Lower lobe of right lung (tissue), 2 donors: Measurements from ENCODE around the gene ATG2A. TPM values are rescaled to one million over a fixed set of nuclear protein-coding genes. Genes with fewer than 3 reads are reported as not detected.
A peak's percentile ranks its signal among the peaks of the same experiment; 100 is the strongest.

Source experiments
- ATAC-seq, 2 donors: fragments of 200-7000 bp; cut with Tn5 transposase; one replicate each; pipeline ENCODE4 v1.9.1; 2020 to 2022; ENCODE audit warnings: mild to moderate bottlenecking in 2 of 2, moderate library complexity in 2 of 2
- DNase-seq: peaks from one replicate; pipeline ENCODE4 v3.0.0-alpha.2; 2020
- H3K27ac ChIP-seq: fragments of 200-600 bp; one replicate; pipeline ENCODE4 v1.8.0; 2022
- H3K27me3 ChIP-seq: fragments of 200-600 bp; one replicate; pipeline ENCODE4 v1.8.0; 2022; ENCODE audit warnings: low read depth
- H3K36me3 ChIP-seq: fragments of 200-600 bp; one replicate; pipeline ENCODE4 v1.8.0; 2022; ENCODE audit warnings: mild to moderate bottlenecking
- H3K4me1 ChIP-seq: fragments of 200-600 bp; one replicate; pipeline ENCODE4 v1.8.0; 2022
- H3K4me3 ChIP-seq: fragments of 200-600 bp; one replicate; pipeline ENCODE4 v1.8.0; 2022; ENCODE audit warnings: mild to moderate bottlenecking
- H3K9me3 ChIP-seq: fragments of 200-600 bp; one replicate; pipeline ENCODE4 v1.8.0; 2022
- CTCF ChIP-seq: fragments of 200-600 bp; IDR thresholded peaks from one replicate; pipeline ENCODE4 v1.8.0; 2022; ENCODE audit warnings: antibody characterized with exemption, mild to moderate bottlenecking
- intact Hi-C: fragments of 100-400 bp; cut with DNase I; formaldehyde crosslinking; loops from one replicate; pipeline ENCODE4 v1.11.0; 2022
- total RNA-seq: library from RNA; stranded (reverse); fragmentation: NEBNext Ultra II Directional; extraction: Animal tissue kit (Norgen Biotek cat#: 25700); gene quantifications from one replicate; pipeline ENCODE4 v1.2.1, GENCODE V29; 2021
- donor health status: DM: no; HTN: yes; CAD: no; lungs with severe emphysema.

The ATG2A gene
- total RNA-seq, 1 donor from 2014 or later = 21.7 TPM

DNA sequence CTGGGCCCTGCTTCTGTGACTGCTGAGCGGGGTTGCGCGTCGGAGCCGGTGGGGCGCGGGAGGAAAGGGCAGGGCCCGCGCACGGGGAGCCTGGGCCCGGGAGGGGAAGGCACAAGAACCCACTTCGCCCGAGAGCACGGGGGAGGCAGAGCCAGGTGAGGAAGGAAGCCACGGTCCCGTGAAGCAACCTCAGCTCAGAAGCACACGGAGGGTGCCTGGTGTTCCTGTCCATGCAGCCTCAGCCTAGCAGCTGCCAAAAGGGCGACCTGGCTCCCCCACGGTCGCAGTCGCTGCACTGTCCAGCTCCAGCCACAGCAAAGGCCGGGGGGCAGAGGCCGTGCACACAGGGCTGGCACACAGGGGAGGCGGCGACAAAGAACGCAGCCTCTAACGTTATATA is 63.3 kb downstream of the ATG2A start:
- Histone ChIP-seq H3K9me3 (no peaks in the 10 kb centered on the region), H3K27ac (peak overlapping the region; percentile 84), H3K27me3 (no peaks in the 10 kb centered on the region), H3K36me3 (peaks cover 34% of the 10 kb centered on the region), H3K4me3 (no peak overlapping the region), H3K4me1 (peaks cover 100% of the 10 kb centered on the region)
- TF ChIP-seq CTCF = no peak
- DNase-seq = no peak
- ATAC-seq = no peak
- intact Hi-C loops = no loop called here

DNA sequence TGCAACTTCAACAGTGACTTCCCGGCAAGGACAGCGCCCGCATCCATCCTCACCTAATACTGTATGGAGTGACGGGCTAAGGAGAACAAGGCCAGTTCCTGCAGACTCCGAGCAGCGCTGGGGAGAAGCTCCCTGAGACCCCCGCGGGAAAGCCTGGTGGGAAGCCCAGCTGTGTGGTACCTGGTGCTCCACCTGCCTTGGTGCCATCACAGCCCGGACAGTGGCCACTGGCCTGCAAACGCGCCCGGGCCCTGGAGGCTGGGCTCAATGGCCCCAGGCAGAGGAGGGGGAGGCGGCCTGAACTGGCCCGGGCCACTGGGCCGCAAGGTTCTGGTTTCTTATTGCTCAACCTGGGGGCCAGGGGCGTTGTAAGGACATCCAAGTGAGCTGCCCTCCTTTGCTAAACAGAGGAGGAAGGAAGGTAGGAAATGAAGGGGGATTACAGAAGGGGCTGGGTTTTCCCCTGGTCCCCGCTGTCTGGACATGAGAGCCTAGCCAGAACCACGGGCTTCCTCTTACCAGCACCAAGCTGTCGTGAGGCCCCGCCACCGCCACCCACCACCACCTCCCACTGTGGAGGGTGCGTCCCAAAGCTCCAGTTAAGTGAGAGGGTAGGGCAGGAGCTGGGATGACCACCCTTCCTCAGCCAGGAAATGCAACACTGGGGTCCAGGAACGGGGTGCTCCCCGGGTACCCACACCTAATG is 64.1 kb downstream of the ATG2A start:
- H3K4me1 ChIP-seq = peaks cover 100% of the 10 kb centered on the region
- H3K36me3 ChIP-seq = peaks cover 28% of the 10 kb centered on the region
- intact Hi-C loops = no loop called here
- H3K27me3 ChIP-seq = no peaks in the 10 kb centered on the region
- ATAC-seq = no peak
- DNase-seq = no peak
- H3K9me3 ChIP-seq = no peaks in the 10 kb centered on the region
- H3K4me3 ChIP-seq = no peak overlapping the region
- no peak for TF ChIP-seq CTCF
- H3K27ac ChIP-seq = peak overlapping the region; percentile 84

- no peak for TF ChIP-seq CTCF
- intact Hi-C loops = no loop called here
- peak overlapping the region; percentile 84 for H3K27ac ChIP-seq
- ATAC-seq (no peak), DNase-seq (no peak)
- no peaks in the 10 kb centered on the region for H3K9me3 ChIP-seq
- H3K27me3 ChIP-seq = no peaks in the 10 kb centered on the region
- H3K4me1 ChIP-seq = peaks cover 100% of the 10 kb centered on the region
- peaks cover 21% of the 10 kb centered on the region for H3K36me3 ChIP-seq
- no peak overlapping the region for H3K4me3 ChIP-seq
Measured at GRCh38 chr11:64851831-64852351, 65.1 kb downstream of the ATG2A start.

DNA sequence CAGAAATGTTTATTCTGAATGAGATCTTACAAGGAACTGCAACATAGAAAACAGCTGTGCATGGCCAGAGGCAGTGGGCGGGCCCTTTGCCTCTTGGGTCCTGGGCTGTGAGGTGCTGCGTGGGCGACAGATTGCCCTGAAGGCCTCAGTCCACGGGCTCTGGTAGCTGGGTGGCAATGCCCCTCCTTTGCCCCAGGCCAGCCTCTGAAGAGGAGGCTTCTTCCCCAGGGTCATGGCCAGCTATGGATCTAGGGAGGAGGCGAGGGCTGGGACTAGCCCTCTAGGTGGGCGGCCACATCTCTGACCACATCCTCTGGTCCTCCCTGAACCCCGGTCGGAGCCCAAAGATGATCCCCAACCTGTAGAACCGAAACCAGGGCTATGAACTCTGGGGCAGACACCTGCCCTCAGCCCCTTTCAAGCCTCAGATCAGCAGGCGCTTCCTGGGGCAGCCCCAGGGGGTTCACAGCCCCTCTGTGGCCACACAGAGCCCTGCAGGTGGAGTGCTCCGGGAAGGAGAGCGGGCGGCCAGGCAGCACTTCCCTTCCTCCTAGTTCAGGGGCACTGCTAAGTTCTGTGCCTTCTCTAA is 65.9 kb downstream of the ATG2A start:
- Histone ChIP-seq H3K36me3 (peaks cover 16% of the 10 kb centered on the region), H3K4me1 (peaks cover 93% of the 10 kb centered on the region), H3K27me3 (no peaks in the 10 kb centered on the region), H3K9me3 (no peaks in the 10 kb centered on the region), H3K4me3 (no peak overlapping the region), H3K27ac (peak overlapping the region; percentile 71)
- DNase-seq = no peak
- no peak for TF ChIP-seq CTCF
- intact Hi-C loops = no loop called here
- no peak for ATAC-seq

DNA sequence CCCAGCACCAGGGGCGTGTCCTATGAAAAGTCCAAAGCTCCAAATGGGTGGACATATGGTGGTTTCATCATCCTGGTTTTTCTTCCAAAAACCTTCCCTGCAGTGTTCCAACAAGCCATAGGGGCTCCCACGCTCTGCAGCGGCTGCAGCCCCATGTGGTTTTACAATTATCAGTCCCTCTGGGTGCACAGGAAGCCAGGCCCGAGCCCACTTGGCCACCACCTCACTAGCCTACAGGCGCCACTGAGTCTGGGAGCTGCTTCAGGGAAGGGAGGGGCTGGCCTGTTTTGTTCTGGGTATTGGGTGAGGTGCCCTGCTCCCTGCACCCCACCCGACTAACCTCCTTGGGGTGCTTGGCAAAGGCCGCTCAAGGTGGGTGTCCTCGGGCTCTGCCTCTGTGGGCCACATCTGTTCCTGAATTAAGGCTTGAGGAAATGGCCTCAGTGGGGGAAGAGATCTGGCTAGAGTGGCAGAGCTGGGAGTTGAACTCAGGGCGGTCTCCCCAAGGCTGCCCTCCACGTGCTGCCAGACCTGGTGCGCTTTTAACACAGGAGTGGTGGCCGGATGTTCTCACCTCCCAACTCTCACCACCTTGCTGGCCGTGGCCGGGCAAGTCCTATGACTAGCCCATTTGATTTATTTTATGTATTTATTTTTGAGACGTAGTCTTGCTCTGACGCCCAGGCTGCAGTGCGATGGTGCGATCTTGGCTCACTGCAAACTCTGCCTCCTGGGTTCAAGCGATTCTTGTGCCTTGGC is 67.2 kb downstream of the ATG2A start:
- intact Hi-C loops = no loop called here
- Histone ChIP-seq H3K9me3 (no peaks in the 10 kb centered on the region), H3K27me3 (no peaks in the 10 kb centered on the region), H3K27ac (peak overlapping the region; percentile 34), H3K4me1 (peaks cover 85% of the 10 kb centered on the region), H3K36me3 (peaks cover 15% of the 10 kb centered on the region), H3K4me3 (no peak overlapping the region)
- DNase-seq (no peak), ATAC-seq (no peak)
- no peak for TF ChIP-seq CTCF
